CD4-positive, alpha-beta T cell treated with Interleukin-17A for 1 hour (primary cell): ENCODE data around the gene COL8A1.

Experiments
- DNase-seq: peaks from one replicate; pipeline ENCODE4 v3.0.0-alpha.2; 2020

Gene COL8A1

DNA sequence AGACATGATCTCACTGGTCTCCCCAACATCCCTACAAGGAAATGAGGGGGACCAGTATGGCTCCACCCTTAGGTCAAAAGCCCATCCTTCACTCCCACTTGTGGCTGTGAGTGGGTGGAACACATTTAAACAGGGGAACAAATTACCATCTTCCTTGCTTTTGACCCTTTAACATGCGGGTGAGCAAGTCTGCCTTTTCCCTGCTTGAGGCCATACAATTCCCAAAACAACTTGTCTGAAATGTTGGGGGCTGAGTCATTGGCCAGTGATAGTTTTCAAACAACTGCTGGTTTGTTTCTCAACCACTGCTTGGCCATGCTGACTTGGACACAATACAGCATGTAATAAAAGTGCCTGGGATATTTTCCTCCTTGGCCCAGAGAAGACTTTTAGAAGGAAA is 39.6 kb downstream of the COL8A1 start:
- no peak for DNase-seq

DNA sequence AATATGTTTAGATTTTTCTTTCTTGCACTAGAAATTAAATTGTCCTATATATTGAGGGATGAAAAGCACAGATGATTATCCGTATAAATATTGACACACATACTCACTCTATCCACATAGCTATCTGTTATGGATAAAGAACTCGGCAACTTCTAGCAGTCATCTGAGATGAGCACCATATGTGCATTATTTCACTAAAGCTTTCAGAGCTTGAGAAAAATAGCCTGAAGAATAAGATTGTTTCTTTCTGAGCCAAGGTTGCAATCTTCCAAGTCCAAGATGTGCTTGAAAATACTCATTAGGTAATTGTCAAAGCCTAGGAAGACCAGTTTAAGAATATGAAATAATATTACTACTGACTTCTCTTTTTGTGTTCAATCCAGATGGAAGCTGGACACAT is 40.5 kb downstream of the COL8A1 start:
- DNase-seq = no peak

DNA sequence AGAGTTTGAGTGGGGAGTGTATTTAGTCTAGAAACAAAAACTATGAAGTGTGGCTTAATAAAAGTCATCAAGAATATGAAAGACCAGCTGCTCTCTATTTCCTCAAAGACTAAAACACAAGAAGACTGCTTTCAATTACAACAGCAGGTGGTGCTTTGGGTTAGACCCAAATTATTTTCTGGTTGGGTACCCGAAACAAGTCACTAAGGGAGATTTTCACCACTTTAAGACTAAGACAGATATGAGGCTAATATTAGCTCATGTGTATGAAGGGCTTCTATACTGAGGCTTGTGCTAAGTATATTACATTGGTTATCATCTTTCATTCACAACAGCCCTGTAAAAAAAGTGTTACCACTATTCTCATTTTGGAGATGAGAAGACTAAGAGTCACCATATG is 43.1 kb downstream of the COL8A1 start:
- DNase-seq = no peak

DNA sequence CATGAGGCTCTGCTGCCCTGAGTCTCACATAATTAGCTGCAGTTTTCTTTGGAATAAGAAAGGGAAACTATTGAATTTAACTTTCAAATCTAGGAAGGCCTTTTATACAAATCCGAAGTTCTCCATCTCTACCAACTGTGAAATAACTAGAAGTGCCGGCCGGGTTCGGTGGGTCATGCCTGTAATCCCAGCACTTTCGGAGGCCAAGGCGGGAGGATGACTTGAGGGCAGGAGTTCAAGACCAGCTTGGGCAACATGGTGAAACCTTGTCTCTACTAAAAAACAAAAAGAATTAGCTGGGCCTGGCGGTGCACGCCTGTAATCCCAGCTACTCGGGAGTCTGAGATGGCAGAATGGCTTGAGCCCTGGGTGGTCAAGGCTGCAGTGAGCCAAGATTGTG is 43.6 kb downstream of the COL8A1 start:
- DNase-seq = no peak

DNA sequence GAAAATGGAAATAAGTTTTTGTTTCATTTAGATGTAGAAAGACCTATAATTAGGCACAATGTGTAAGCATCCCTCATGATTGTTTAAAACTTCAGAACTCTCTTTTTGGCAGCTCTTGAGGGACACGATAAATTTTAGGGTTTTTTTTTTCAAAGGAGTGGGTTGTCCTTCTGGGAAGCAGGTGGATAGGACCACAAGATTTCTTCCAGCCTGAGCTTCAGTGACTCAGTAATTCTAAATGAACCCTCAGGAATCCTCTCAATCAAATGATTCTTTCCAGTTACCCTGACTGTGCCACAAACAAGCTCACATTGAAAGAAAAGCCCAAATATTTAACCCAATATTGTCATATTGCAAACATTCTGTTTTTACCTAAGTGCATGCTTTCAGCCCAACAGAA is 45.1 kb downstream of the COL8A1 start:
- no peak for DNase-seq

DNA sequence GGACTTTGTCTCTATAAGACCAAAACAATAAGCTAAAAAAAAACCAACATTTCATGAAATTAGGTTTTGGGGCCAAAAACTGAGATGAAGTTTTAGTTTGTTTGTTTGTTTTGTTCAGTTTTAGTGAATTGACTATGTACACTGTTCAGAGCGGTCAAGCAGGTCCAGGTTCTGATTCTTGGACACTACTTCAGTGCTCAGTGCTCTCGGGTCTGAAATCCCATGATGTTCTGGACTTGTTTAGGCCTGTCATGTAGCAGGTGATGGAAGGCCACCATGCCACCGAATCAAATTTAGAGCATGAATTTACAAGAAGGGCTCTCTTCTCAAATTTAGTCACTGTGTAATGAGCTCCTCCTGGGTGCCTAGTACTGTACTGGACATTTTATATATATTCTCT is 45.5 kb downstream of the COL8A1 start:
- DNase-seq = no peak

DNA sequence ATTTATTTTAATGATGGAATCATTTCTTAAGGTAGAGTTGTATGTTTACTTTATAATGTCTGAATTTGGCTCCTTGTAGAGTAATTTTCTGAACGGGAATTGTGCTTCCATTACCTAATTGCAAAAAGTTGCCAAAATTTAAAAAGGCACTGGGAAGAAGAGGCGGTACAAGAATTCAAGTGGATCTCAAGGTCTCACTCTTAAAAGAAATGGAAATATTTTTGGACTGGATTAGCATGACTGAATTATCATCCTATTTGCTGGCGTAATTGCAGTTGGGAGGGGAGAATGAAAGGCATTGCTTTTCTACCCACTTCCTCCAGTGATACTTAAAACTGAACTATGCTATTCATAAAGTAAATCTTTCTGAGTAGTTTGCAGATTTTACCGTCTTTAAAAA is 46.2 kb downstream of the COL8A1 start:
- DNase-seq = no peak

DNA sequence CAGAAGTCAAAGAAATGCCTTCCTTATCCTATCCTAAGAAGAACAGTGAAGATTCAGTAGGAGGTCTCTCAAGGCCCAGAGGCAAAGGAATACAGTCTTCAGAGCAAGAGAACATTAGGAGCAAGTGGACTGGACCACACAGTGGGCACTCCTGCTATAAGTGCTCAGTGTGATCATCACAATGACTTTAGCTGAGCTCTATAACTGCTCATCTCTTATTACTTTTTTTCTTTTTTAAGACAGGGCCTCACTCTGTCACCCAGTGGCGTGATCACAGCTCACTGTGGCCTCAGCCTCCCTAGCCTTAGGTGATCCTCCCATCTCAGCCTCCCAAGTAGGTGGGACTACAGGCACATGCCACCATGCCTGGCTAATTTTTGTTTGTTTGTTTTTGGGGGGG is 48.1 kb downstream of the COL8A1 start:
- DNase-seq = no peak

DNA sequence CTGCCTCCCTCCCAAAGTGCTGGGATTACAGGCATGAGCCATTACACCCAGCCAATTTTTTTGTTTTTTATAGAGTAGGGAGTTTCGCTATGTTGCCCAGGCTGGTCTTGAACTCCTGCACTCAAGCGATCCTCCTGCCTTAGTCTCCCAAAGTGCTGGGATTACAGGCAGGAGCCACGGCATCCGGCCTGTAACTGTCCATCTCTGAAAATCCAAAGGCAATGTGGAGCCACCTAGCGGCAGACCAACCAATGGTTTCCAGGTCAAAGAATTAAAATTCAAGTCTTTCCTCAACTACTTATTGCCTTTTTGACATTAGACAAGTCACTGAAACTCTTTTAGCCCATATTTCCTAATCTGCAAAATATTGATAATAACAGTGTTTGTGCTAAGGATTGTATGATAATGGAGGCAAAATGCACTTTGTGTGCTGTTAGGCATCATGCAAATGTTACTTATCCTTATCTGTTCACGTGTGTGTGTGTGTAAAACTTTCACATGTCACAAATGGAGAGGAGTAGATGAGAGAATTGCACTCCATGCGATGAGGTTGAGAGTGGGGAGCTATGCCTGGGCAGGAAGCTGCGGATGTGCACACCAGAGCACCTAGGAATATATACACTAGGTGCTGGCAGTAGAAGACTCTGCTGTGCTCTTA is 48.7 kb downstream of the COL8A1 start:
- DNase-seq = peak; percentile 13

DNA sequence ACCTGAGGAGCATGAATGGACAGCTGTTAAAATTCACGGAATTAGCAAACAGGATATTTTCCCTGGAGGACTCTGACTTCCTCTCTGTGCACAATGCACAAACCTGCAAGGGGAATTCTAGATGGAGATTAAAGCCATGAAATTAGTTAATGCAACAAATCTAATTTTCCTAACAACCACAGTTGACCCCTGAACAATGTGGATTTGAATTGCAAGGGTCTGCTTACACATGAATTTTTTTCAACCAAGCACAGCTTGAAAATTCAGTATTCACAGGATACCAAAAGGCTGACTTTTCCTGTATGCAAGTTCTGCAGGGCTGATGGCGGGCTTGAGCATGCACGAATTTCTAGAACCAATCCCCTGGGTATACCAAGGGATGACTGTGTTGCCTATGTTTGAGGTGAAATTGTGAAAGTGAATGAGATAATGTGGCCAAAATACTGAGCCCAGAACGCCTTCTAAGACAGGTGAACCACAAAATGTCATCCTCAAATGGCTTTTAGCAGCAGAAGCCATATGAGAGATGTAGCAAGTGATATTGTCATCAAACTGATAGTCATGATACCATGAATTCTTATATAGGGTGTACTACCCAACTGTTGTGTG is 52.5 kb downstream of the COL8A1 start:
- no peak for DNase-seq

DNA sequence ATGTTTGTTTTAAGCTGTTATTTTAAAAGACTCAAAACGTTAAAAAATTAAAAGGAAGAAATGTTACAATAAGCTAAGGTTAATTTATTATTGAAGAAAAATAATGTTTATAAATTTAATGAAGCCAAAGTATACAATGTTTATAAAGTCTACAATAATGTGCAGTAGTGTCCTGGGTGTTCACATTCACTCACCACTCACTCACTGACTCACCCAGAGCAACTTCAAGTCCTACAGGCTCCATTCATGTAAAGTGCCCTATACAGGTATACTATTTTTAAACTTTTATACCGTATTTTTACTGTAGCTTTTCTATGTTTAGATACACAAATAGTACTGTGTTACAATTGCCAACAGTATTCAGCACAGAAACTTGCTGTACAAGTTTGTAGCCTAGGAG is 55.2 kb downstream of the COL8A1 start:
- DNase-seq = no peak

DNA sequence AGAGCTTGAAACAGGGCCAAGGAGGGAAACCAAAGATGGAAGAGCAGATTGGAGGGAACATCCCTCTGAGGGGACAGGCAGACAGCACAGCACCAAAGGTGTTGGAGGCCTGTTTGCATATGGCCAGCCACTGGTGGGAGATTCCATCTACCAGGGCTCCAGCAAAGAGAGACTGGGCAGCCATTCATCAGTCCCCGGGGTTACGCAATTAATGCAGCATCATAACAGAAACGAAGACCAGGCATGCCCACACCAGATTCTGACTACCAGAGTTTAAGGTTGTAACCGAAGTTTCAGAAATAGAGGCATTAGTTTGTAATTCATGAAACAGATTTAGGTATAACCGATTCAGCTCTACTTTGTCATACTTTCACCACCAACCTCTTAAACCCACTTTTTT is 58.1 kb downstream of the COL8A1 start:
- DNase-seq = no peak

DNA sequence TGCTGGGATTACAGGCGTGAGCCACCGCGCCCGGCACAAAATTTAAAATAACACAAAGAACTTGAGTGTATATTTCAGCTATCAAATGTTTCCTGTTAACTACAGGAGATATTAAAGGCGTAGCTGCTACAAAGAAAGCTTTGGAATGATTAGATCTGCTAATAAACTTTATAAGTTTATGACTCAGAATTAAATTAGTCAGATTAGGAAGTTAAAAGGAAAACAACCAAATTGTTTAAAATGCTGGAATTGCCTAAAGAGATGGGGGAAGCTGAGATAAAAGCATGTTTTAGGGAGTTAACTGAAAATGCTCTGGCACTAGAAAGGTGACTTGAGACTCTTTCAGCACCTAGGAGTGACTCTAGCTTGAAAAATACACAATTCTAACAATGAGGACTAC is 58.9 kb downstream of the COL8A1 start:
- DNase-seq = no peak

DNA sequence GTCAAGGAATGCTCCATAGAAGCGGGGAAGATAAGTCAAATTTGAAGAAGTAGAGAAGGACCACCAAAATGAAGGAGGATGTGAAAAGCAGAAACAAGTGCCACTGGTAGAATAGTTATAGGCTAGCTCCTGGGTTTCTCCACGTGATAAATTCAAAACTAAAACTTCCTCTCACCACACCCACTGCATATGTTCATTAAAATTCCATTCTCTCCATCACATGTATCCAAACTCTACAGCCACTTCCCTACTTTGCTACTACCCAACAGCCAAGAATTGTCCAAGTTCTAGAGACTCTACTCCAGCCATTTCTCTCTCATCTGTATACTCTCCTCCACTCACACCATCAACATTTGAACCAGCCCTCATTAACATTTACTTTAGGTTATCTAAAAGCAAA is 60.5 kb downstream of the COL8A1 start:
- DNase-seq = no peak

DNA sequence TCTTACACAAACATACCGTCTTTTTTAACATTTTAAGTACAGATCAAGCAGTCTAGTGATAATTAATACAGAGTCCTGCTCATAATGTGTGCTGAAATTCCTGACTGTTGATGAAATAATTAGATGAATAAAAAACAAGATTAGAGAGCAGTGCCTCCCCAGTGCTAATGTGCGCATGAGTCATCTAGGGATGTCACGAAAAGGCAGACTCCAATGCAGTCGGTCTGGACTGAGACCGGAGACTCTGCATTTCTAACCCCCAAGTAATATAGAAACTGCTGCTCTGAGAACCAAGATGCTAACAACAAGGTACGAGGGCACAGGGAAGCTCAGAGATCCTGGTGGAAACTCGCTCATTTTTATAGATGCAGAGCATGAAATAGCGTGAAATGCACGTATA is 61.4 kb downstream of the COL8A1 start:
- no peak for DNase-seq

DNA sequence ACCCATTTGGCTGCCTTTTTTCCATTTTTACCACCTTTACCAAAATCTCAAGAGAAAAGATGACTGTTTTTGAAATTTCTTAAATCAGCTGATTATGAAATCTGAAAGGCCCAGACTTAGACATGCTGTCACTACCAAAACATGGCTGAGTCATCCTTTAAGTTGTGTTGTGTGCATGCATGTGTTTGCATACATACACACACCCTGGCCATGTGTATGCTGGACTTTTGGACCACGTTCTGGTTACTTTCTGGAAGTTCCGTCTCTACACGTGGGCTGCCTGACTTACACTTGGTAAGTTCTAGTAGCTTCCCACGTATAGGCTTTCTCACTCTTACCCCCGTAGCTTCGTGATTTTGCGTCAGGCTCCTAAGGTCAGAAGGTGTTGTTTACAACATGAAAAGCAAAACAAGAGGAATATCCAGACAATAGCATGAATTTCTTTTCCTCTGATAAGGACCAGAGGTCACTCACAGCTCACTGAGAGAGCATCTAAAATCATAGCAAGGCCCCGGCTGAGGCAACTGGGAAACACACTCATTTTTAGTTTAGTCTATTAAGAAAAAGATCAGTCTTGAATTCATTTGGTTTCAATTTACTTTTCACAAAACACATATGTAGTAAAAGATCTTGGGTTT is 62.4 kb downstream of the COL8A1 start:
- no peak for DNase-seq

DNA sequence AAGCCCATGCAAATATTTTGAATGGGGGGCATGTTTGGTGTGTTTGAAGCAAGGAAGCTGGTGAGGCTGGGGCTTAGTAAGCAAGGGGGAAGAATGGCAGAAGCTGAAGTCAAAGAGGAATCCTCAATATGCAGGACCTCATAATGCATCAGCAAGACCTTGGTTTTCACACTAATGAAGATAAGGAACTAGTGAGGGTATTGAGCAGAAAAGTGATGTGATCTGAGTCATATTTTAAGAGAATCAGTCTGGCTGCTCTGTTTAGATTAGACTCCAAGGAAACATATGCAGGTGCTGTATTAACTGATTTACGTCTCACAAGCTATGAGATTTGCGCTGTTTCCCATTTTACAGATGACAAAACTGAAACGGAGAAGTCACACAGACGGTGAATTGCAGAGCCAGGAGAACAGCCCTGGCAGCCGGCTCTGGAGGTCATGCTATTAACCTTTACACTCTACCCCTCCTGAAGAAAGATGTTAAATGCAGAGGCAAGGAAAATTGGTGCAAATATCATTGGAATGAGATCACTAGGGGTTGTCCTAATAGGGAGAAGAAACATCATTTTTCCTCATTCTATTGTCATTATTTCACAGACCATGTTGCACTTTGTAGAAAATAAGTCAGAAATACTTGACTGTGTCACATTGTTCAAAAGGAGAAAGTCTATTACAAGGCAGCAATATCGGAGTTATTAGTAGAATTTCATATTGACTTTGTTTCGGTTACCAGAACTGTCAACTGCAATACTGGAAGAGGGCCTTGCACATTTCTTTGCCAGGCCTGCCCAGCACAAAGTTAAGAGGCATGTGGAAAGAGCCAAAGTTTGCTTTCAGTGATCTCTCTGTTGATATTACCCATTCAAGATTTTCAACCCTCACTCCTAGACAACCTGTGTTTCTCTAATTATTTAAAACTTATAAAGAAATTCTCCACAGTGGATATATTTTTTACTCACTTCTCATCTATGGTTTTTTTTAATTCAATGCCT is 64.9 kb downstream of the COL8A1 start:
- no peak for DNase-seq

DNA sequence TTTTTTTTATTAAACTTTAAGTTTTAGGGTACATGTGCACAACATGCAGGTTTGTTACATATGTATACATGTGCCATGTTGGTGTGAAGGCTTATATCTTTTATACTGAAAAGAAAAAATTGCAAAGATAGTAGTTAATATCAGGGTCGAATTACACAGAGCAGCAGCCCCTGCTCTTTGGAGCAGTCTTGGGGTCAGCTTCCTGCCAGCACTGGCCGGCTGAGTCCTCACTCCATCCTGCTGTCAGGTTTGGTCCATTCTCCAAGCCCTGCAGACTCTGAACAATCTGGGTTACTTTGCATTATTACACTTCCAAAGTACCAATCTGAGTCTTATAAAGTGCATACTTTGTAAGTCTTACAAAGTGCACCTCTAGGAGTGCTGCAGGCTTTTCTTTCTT is 66.0 kb downstream of the COL8A1 start:
- DNase-seq = no peak

DNA sequence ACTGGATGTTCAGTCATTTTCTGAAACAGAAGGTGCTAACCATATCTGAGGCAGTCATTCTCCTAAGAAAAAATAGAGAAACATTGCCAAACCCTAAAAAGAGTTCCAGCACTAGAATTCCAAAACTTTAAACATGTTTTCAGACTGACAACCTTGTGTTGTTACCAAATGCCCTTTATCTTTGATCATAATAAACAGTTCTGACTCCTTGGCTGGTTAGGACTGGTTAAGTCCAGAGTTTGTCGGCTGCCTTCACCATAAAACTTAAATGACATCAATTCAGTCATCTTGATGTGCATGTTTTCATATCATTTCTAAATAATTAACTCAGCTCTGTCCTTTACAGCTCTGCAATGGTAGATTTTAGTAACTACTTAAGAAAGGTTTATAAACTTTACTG is 68.0 kb downstream of the COL8A1 start:
- DNase-seq = no peak

DNA sequence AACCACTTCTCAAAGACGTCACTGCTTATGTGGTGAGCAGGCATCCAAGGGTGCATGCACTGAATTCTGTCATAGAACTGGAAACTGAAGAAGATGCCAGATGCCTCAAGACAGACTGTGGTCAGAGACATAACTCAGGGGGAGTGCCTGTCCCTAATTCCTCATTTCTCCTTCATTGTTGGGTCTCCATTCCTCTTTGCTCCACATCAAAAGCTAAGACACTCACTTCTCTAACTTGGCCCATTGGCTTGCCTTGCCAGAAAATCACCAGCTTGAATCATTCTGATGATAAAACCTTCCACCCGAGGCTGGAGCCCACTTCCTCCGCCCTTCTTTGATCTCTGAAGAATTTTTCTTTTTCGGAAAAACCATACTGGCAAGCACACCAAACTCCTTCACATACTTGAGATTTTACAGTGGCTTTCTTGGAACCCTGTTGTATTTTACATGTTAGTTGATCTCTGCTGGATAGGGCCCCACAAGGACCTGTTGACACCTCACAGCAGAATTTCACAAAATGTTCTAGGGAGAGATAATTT is 69.9 kb downstream of the COL8A1 start:
- no peak for DNase-seq

DNA sequence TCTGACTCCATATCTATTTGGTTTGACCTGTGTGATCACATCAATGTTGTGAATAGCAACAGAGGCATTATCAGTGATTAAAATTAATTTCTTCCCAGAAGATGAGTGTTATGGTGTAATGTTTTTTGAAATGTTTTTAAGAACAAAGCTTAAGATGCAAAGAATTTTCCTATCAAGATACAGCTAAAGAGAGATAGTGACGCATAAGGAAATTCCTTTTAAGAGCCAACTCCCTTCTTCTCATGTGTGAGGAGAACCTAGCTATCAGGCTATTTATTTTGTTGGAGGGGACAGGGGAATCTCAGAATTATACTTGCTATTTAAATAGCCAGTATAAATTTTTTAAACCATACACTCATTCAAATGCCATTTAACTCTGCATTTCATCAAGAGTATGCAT is 71.3 kb downstream of the COL8A1 start:
- no peak for DNase-seq

DNA sequence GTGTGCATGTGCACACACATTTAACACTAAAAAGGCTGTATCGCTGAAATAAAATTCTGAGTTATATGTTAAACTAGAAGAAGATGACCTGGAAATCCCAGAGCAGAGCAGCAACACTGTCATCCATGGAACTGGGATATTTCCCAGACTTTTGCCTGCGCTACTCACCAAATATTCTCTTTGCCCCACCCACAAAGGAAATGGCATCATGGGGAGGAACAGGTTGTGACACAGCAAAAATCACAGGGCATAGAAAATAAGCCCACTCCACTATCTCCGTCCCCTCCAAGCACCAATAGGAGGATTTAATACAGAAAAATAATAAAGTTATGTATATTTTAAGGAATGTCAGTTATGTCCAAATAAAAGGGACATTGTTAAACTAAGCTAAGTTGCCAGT is 71.7 kb downstream of the COL8A1 start:
- DNase-seq = no peak

DNA sequence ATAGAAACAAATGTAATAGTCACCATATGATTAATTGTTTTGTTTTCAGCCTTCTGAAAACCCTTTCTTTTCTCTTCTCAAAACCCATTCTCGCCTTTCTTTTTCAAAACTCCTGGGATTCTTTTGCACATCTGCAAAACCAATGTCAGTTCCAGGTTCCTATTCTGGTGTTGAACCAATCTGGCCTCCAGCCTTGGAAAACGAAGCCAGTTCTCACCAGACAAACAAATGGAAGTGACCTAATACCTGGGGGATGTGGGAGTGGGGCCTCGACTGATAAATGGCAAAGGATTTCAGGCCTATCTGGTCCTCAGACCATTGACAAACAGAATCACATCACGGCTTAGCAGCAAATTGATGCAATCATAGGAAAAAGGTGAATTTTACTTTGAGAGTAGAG is 73.0 kb downstream of the COL8A1 start:
- no peak for DNase-seq
